OCI-M2 (cell line): ENCODE measurements around the gene ONECUT3.

Experiments used
- DNase-seq: peaks from one replicate; lab custom pipeline; 2025; ENCODE audit not compliant: unreplicated experiment; lab: John Stamatoyannopoulos, UW

The ONECUT3 gene

DNA sequence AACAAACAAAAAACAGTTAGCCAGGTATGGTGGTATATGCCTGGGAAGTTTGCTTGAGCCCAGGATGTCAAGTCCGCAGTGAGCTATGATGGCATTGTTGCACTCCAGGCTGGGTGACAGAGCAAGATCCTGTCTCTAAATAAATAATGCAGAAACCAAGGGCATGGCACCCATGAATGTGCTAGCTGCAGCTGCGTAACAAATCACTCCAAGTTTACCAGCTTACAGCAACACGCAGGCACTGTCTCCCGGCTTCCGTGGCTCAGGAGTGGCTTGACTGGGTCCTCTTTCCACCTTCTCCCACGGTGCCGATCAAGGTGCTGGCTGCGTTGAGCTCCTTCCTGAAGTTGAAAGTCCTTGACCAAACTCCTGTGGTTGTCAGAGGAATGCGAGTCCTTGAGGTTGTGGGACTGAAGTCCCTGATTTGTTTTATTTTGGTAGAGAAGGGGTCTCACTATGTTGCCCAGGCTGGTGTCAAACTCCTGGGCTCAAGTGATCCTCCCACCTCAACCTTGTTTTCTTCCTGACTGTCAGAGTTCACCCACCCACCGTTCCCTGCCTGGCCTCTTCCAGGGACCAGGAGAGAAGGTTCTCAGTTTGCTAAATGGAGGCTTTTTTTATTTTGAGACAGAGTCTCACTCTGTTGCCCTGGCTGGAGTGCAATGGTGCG lies 13.2 kb upstream of the ONECUT3 start:
- no peak for DNase-seq

DNA sequence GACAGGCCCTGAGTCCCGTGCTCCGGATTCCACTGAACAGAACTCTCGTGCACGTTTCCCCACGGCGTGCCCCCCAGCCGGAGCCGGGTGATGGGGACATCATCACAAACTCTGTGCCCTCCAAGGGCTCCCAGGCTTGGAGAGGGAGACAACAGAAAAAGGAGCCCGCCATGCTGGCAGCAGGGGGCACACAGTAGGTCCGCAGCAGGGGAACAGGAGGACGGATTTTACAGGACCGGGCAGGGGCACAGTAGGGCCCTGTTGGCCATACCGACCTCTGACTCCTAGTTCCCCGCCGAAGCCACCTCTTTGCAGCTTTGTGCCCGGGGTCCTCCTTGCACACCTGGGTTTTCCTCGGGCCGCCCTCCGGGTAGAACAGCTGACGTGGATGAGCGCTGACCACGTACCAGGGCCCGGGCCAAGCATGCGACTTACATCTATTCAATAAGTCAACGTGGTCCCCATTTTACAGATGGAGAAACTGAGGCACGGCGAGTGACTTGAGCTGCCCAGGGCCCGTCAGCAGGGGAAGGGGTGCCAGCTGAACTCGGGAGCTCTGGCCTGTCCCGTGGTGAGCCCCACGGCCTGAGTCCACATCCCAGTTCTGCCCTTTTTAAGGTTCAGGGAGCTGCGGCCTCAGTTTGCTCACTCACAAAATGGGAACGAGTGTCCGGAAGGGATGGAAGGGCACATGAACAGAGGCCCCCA lies 10.2 kb upstream of the ONECUT3 start:
- DNase-seq: no peak

DNA sequence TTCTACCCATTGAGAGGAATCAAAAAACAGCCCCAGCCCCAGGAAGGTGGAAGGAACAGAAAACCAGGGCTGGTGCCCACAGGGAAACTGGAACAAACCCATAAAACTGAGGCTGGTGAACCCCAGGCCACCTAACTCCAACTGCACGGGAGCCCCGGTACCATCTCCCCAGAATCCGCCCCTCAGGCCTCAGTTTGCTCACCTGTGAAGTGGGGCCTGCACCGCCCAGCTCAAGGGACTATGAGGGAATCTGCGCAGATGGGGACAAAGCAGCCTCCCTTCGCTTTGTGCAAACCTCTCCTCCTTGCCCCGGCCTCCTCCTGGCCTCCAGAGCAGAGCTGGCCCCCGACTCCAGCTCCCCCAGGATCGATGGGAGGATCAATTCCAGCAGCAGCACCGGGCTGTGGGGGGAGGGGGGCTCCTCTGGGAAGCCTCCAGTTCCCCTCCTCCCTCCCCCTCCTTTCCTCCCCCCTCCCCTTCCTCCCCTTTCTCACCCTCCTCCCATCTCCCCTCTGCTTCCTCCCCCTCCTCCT lies 9.1 kb upstream of the ONECUT3 start:
- DNase-seq: no peak

DNA sequence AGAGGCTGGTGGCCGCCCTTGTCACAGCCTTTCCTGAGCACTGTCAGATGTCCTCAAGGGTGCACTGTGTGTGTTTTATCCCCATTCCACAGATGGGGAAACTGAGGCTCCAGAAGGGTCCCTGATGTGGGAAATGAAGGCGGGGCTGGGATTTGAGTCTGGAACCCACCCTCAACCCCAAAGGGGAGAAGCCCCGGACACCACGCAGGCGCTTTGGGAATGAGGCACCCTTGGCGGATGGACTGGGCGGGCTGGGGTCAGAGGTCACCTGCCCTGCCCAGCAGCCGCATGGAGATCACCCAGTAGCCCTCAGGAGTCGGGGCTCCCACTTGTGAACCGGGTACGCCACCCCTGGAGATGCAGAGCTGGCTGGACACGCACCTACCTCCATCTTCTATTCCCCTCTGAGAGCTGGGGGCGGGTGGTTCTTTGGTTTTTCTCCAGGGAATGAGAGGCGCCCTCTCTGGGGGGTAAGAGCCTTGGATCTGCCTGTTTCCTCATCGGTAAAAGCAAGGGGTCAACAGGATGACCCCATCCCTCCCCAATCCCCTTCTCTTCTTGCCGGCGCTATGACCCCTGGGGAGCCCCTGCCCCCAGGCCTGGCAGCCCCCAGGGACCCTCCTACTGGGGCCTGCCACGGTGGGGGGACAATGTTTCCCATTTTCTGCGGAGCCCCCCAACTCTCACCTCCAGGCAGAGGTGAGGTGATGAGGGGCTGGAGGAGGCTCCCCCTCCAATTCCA lies 8.3 kb upstream of the ONECUT3 start:
- no peak for DNase-seq

DNA sequence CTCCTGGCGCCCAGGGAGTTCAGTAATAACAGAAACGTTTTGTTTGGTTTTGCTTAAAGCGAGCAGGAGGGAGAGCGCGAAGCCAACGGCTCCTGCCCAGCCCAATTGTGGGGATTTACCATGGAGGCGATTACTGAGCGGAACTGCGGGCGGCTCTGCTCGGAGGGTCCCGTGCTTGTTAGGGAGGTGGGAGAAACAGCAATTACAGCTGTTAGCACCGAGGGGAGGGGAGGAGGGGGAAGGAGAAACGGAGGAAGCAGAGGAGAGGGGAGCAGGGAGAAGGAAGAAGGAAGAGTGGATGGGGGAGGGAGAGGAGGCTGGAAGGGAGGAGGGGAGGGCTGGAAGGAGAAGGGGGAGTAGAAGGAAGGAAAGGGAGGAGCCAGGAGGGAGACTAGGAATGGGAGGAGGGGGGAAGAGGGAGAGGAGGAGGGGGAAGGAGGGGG lies 7.7 kb upstream of the ONECUT3 start:
- no peak for DNase-seq

DNA sequence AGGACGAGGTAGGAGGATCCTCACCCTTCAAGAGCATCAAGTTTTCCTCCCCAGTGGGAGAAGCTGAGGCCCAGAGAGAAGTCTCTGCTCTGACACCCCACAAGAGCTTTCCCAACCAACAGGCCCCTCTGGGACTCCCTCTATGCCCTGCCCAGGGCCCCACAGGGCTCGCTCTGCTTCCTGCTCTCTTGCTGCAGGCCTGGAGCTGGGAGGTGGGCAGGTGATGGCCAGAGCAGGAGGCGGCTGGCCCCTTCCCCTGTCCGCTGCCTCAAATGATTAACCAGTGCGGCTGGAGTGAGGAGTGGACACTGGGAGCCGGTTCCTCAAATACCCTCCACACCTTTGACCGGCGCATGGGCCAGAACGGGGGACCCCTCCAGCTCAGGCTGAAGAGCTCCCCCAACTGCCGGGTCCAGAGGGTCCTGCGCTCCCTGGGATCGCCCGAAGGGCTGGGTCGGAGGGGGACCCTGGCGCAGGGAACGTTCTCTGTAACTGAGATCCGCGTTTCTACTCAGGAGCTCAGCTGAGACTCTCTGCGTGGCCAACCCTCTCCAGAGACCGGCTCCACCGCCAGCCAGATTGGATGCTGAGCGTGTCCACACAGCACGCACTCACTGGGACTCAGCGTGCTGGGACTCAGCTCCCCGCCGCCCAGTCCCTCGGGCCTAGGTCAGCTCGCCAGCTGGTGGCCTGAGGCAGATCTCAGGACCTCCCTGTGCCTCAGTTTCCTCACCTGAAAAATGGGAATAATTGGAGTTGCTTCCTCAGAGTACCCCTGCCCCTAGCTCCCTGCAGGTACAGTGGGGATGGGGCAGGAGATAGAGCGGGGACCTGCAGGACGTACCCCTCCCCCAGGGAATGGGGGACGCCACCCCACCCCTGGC lies 6.7 kb upstream of the ONECUT3 start:
- DNase-seq: no peak

DNA sequence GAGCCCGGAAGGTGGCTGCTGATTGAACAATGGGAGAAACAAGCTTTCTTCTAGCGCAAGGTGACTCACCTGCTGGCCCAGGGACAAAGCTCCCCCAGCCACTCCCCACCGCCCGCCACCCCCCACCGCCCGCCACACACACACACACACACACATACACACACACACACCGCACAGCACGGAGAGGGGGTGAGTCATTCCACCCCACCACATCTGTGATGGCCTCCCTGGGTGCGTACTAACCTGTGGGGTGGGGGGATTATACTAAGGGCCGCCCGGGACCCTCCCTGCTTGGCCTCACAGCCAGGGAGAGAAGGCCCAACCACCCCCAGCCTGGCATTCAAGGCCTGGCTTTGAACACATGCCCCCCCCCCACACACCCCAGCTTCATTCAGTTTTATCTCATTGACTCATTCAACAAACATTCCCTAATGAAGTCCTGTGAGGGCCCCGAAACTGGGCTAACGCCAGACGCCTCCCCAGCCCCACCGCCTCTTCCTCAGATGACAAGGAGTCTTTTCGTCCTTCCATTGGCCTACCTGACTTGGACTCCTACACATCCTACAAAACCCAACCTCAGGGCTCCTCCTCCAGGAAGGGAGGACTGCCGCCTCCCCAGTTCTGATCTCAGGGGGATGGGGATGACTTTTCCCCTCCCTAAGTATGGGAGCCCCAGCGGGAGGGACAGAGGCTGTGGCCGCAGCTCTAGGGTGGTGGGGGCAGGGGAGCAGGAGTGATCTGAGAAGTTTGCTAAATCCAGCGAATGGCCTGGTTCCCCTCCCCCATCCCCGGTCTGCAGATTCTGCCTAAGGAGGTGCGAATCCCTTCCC lies 5.8 kb upstream of the ONECUT3 start:
- no peak for DNase-seq

DNA sequence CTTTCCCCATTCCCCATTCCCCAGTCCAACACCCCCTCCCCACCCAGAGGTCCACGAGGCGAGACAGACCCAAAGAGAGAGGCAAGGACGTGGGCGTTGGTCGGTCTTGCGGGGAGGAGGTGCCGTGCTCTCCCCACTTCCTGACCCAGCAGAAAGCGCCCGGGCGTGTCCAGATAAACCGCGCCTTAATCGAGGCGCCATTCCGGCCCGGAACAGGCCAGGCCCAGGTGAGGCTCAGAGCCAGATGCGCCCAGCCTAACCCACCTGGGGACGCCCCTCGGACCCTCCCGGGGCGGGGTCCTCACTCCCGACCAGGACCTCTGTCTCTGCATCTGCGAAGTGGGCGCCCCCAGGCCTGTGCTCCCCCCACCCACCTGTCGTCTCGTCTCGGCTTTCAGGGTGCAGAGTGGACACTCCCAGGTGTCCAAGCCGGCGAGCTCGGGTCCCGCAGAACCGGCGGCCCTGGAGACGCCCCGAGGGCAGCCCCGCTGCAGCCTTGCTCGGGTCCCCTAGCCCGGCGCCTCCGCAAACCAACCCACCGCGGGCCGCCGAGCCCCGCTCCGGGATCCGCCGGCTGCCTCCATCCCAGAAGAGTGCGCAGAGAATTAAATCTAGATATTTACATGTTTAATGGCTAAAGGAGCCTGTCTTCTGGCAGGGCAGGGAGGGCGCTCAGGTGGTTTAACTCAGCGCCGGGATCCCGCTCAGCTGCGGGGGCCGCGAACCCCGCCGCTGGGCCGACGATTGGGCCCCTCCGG lies 5.0 kb upstream of the ONECUT3 start:
- DNase-seq: no peak

DNA sequence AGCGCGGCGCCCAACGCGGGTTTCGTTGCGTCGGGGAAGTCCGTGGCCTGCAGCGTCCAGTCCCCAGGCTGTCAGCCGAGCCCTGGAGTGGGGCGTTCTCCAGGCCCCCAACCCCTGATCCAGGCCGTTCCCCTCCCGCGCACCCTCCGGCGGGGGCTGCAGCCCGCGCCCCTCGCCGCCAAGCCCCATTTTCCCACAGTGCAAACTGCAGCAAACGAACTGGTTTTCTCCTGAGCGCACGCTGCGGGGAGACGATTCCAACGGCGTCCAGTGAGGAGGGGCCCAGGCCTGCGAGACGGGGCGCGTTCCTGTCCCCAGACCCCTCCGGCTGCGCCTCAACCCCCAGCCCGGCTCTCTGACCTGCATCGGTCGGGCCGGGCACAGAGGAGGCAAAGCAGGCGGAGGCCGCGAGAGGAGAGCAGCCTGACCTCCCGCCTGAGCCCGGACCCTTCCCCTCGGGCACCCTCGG lies 4.4 kb upstream of the ONECUT3 start:
- DNase-seq: no peak

DNA sequence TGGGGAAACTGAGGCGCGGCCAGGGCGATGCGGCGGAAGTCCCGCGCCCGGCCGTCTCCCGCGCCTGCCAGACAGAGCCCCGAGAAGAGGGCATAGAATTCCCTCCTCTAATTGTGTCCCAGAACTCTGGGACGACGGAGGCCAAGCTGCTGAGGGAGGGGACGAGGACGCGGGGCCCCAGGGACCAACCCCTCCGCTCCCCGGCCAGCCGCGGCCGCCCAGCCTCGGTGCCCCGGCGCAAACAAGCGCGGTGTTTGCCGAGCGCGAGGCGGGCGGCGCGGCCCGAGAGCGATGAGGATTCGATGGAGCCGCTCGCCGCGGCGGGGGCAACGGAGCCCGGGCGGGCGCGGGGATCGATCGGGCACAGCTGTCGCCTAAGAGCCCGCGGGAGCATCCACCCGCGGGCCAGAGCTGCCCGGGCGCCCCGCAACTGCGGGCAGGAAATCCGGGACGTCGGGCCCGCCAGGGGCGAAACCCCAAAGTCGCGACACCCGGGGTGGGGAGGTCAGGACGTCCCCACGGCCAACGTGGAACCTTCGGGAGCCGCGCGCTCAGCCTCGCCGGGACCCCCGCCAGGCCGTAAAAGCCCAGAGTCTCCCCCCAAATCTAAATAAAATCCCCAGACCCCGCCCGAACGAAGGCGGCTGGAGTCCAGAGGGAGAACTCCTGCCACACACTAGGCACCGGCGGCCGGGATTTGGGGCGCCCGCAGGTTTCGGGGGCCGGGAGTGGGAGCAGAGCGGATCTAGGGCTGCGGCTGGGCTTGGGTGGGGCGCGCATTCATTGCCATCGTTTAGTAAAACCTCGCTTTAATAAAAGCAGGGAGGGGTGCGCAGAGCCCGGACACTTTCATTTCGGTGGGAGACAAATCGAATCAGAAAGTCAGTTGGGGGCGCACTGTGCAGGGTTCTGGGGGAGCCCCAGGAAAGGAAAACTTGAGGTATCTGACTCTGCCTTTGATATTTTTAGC lies 3.6 kb upstream of the ONECUT3 start:
- DNase-seq: no peak

DNA sequence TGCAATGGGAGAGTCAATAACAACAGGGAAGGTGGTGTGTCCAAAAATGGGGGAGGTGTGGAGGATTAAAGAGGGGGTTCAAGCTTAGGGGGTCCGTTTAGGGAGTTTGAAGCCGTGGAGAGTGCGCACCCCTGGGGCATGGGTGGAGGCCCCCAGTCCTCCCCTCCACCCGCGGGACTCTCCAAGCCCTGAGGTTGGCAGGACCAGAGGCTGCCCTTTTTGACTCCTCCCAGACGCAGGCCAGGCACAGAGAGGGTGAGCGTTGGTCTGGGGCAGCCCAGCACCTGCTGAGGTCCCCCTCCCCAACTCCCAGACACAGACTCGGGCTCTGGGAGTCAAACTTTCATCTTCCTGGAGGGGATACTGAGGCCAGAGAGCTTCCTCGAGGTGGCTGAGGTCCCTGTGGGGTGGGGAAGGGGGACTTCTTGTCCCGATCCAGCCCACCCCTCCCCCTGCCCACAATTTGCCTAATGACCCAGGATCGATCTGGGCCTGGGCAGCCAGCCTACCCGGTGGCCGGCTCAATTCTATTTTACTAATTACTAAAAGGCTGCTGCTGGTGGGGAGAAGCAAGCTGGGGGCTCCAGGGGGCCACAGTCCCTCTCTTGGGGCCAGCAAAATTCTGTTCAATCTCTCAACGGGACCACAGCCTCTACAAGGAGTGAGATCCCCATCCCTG lies 2.8 kb upstream of the ONECUT3 start:
- no peak for DNase-seq

DNA sequence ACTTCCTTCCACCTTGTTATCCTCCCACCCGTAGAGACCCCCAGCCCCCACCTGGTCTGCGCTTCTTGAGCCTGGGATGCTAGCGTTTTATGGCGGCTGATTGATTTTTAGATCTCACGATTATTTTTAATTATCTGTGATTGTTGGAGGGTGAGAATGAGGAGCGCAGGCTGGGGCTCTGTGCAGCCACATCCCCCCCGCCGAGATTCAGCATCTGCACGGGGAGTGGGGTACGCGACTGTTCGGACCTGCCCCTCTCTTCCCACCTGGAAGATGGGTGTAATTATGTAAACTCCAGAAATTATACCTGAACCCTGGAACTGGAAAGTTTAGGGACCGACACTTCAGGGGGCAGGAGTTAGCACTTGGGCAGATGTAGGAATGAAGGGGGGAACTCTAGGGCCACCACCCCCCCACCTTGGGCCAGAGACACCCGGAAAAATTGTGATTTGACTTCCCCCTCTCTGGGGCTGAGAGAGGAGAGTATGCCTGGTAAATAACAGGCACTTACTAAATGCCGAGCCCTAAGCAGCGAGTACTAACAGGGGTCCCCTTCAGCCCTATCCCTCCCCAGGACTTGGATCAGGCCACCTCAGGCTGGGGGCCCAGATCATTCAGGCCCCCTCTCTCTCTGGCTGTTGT lies 1.8 kb upstream of the ONECUT3 start:
- DNase-seq: no peak

DNA sequence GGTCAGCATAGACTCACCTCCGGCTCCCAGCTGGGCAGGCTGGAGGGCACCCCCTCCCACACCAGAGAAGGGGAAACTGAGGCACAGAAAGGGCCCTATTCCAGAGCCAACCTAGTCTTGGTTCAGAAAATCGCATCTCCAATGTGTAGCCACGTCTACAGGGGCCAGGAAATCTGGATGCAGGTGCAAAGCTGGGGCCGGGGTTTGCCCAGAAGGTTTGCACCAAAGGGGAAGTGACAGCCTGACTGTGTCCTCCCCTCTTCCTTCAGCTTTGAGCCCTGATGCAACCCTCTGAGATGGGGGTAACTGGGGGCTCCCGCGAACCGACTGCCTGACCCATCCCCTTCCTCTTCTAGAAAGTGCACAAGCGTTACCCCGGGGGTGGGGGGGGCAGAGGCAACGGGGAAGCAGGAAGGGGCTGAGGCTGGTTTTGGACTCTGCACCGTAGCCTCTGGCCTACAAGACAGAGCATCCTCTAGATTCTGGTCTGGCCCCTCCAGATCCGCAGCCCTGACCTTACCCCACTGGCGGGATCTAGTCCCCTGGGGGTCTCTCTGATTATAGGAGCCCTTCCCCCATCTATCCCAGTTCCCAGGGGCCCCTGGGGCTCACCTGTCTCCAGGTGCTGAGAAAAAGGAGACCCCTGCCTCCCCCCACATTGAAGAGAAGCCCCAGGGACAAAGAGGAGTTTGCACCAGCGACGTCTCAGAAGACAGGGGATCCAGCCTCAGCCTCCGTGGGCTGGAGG lies 1.1 kb upstream of the ONECUT3 start:
- DNase-seq: no peak

DNA sequence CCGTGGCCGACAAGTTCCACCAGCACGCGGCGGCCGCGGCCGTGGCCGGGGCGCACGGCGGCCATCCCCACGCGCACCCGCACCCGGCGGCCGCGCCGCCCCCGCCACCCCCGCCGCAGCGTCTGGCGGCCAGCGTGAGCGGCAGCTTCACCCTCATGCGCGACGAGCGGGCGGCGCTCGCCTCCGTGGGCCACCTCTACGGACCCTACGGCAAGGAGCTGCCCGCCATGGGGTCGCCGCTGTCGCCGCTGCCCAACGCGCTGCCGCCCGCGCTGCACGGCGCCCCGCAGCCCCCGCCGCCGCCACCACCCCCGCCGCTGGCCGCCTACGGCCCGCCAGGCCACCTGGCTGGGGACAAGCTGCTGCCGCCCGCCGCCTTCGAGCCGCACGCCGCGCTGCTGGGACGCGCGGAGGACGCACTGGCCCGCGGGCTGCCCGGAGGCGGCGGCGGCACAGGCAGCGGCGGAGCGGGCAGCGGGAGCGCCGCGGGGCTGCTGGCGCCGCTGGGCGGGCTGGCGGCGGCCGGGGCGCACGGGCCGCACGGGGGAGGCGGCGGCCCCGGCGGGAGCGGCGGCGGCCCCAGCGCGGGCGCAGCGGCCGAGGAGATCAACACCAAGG lies 821 bp downstream of the ONECUT3 start:
- no peak for DNase-seq

DNA sequence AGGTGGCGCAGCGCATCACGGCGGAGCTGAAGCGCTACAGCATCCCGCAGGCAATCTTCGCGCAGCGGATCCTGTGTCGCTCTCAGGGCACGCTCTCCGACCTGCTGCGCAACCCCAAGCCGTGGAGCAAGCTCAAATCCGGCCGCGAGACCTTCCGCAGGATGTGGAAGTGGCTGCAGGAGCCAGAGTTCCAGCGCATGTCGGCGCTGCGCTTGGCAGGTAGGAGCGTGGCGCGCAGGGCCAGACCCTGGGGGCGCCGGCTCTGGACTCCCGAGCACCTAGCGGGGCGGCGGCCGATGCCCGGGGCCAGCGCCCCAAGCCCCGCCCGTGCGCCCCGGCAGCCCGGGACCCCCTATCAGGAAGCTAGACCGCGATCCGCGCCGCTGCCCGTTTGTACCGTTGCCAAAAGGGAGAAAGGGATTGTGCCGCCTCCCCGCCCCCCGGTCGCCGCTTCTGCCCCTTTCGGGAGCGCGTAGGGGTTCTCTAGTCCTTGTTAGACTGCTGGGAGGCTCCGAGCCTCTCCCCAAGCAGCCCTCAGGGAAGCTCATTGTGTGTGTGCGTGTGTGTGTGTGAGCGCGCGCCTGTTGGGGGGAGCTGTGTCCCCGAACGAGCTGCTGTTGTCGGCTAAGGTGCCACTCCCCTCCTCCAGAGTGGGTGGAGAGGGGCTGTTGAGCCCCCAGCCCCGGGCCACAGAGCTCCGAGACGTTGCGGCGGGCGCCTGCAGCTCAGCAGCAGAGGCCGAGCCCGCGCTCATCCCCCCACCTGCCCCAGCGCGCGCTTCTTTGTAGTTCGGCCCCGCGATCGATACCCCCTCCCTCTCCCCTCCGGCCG lies 1.5 kb downstream of the ONECUT3 start:
- no peak for DNase-seq
